HepG2 (cell line): ENCODE results near the gene NCOA4. TPM values are rescaled to one million over a fixed set of nuclear protein-coding genes. Genes with fewer than 3 reads are reported as not detected.

Experiments used
- ARNT ChIP-seq: fragments of 450-650 bp; IDR thresholded peaks from 2 replicates; pipeline ENCODE4 v1.6.1; 2017
- CBFB ChIP-seq: sonication (generic); formaldehyde crosslinking; IDR thresholded peaks from 2 replicates; pipeline ENCODE4 v1.4.0; 2020; ENCODE audit warnings: missing genetic modification reagents
- CREB3 ChIP-seq: sonication (generic); formaldehyde crosslinking; IDR thresholded peaks from 2 replicates; pipeline ENCODE4 v1.5.0; 2020; ENCODE audit warnings: missing genetic modification reagents
- ELF4 ChIP-seq: sonication (generic); formaldehyde crosslinking; IDR thresholded peaks from 2 replicates; pipeline ENCODE4 v1.5.0; 2020; ENCODE audit warnings: missing genetic modification reagents, mild to moderate bottlenecking, moderate library complexity, borderline replicate concordance
- ETV5 ChIP-seq: IDR thresholded peaks from 2 replicates; pipeline ENCODE4 v1.6.1; 2018; ENCODE audit warnings: missing biosample characterization, missing genetic modification reagents, inconsistent platforms, borderline replicate concordance
- FOSL2 ChIP-seq: sonication (generic); formaldehyde crosslinking; IDR thresholded peaks from 2 replicates; pipeline ENCODE4 v1.4.0; 2020; ENCODE audit warnings: missing genetic modification reagents
- HNRNPUL1 ChIP-seq: fragments of 200-400 bp; formaldehyde crosslinking; IDR thresholded peaks from 2 replicates; pipeline ENCODE4 v1.6.1; 2017; ENCODE audit warnings: low read depth, mild to moderate bottlenecking, low read length, moderate library complexity
- MXD4 ChIP-seq: IDR thresholded peaks from 2 replicates; pipeline ENCODE4 v1.6.1; 2016; ENCODE audit warnings: mild to moderate bottlenecking, missing biosample characterization, missing genetic modification reagents
- MXI1 ChIP-seq: IDR thresholded peaks from 3 replicates; pipeline ENCODE4 v1.6.1; 2012; ENCODE audit warnings: low read depth, low read length, inconsistent platforms, borderline replicate concordance
- NFRKB ChIP-seq: fragments of 450-650 bp; IDR thresholded peaks from 2 replicates; pipeline ENCODE4 v1.6.1; 2017
- NR2F1 ChIP-seq, 2 experiments: fragments of 450-650 bp in 1 of 2; formaldehyde crosslinking in 1 of 2; IDR thresholded peaks; 2 replicates each; pipeline versions ENCODE4 v1.5.0 to v1.6.1; 2016 to 2020; ENCODE audit warnings: mild to moderate bottlenecking in 1 of 2, missing compliant biosample characterization in 1 of 2, missing genetic modification reagents in 1 of 2, moderate library complexity in 1 of 2
- THYN1 ChIP-seq: sonication (generic); formaldehyde crosslinking; IDR thresholded peaks from 2 replicates; pipeline ENCODE4 v1.8.1; 2023; ENCODE audit warnings: low read depth, mild to moderate bottlenecking, moderate library complexity, missing genetic modification reagents, borderline replicate concordance
- ZNF275 ChIP-seq: sonication (generic); formaldehyde crosslinking; IDR thresholded peaks from 2 replicates; pipeline ENCODE4 v1.8.0; 2022; ENCODE audit warnings: missing genetic modification reagents, mild to moderate bottlenecking, inconsistent platforms, borderline replicate concordance
- ZNF431 ChIP-seq: sonication (generic); formaldehyde crosslinking; IDR thresholded peaks from 2 replicates; pipeline ENCODE4 v1.9.0; 2022; ENCODE audit warnings: missing genetic modification reagents, low read depth, mild to moderate bottlenecking, borderline replicate concordance
- ZNF556 ChIP-seq: sonication (generic); formaldehyde crosslinking; IDR thresholded peaks from 2 replicates; pipeline ENCODE4 v1.4.0; 2020; ENCODE audit warnings: mild to moderate bottlenecking, missing genetic modification reagents, borderline replicate concordance
- ZNF747 ChIP-seq: sonication (generic); formaldehyde crosslinking; IDR thresholded peaks from 2 replicates; pipeline ENCODE4 v1.8.1; 2023; ENCODE audit warnings: missing genetic modification reagents, mild to moderate bottlenecking, borderline replicate concordance
- ZNF773 ChIP-seq: sonication (generic); formaldehyde crosslinking; IDR thresholded peaks from 2 replicates; pipeline ENCODE4 v1.4.0; 2020; ENCODE audit warnings: missing genetic modification reagents, borderline replicate concordance
- polyA plus RNA-seq, 8 experiments: library from polyadenylated mRNA; depleted of rRNA in 3 of 8; stranded (reverse) in 7 of 8; unstranded in 1 of 8; fragments of >200 nt; fragmentation: Illumina TruSeq in 4 of 8; extraction: Trizol in 4 of 8; gene quantifications; 2 replicates each; pipeline versions ENCODE4 v1.2.1 to v1.2.3, GENCODE V29; 2011 to 2016; ENCODE audit warnings: low read depth in 4 of 8, missing spikeins in 1 of 8, mixed read lengths in 1 of 8; ENCODE audit not compliant: insufficient read depth in 1 of 8
- total RNA-seq, 5 experiments: library from RNA; depleted of rRNA; stranded (reverse); fragments of >200 nt; fragmentation: Illumina TruSeq; extraction: Trizol; gene quantifications; 2 replicates each; pipeline ENCODE4 v1.2.3, GENCODE V29; 2016; ENCODE audit warnings: low read depth in 1 of 5
- TF ChIP-seq, protein P1 (sequence below): sonication (generic); formaldehyde crosslinking; IDR thresholded peaks from 2 replicates; pipeline ENCODE4 v1.8.0; 2022; ENCODE audit warnings: missing genetic modification reagents, mild to moderate bottlenecking, moderate library complexity, borderline replicate concordance
- TF ChIP-seq, protein P2 (sequence below): sonication (generic); formaldehyde crosslinking; IDR thresholded peaks from 2 replicates; pipeline ENCODE4 v1.8.1; 2023; ENCODE audit warnings: mild to moderate bottlenecking, missing genetic modification reagents
- TF ChIP-seq, protein P3 (sequence below): sonication (generic); formaldehyde crosslinking; IDR thresholded peaks from 2 replicates; pipeline ENCODE4 v1.4.0; 2020; ENCODE audit warnings: mild to moderate bottlenecking, missing genetic modification reagents
- TF ChIP-seq, protein P4 (sequence below): sonication (generic); formaldehyde crosslinking; IDR thresholded peaks from 2 replicates; pipeline ENCODE4 v1.4.0; 2020; ENCODE audit warnings: mild to moderate bottlenecking, missing genetic modification reagents

The NCOA4 gene
- total and polyA plus RNA-seq, 2 of the 13 experiments (the other 11 are each of a cell fraction or from before 2014, with no cell fraction given): 306 to 400 TPM

DNA sequence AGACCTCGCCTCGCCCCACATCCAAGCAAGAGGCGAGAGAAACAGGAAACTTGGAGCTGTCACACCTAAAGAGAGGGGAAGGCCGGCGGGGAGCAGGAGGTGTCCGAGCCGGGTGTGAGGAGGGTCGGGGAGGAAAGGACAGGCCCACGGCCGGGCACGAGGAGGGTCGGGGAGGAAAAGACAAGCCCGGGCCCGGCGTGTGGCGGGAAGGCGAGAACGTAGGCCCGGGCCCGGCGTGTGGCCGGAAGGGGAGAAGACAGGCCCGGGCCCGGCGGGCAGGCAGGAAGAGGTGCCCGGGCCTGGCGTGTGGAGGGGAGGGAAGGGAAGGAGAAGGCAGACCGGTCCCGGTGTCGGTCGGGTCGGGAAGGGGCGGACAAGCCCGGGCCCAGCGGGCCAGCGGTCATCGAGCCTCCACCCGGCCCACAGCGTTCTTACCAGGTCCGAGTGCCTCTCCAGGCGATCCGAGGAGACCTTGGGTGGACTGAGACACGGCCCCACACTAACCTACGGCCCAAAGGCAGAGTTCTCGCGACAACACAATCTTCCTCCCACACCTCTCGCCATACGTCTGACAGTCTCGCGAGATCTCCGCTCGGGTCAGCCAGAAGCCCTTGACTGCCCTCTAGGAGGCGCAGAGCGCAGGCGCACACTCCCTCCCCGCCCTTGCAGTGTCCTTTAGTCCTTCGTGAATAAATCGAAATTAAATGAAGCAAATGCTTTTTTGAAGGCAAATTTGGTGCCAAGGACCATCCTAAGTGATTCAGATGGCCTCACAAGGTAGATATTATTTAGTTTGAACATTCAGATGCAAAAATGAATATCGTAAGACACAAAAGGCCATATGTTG lies at the start of gene NCOA4 (continued):
- TF ChIP-seq CREB3: 0 out of 2 replicates have a peak, but pooled peaks have one; percentile 21
- peak; percentile 57; the same call in 1 of the 2 replicates for TF ChIP-seq ETV5 (CRISPR knock-in tag)
- TF ChIP-seq ZNF431 (CRISPR knock-in tag): no peak
- TF ChIP-seq CBFB (CRISPR knock-in tag): no peak
- peak; percentile 49; the same call in 1 of the 2 replicates for TF ChIP-seq ZNF747 (CRISPR knock-in tag)
- TF ChIP-seq ZNF556 (CRISPR knock-in tag): 0 out of 2 replicates have a peak, but pooled peaks have one; percentile 40
- TF ChIP-seq, protein P1, sequence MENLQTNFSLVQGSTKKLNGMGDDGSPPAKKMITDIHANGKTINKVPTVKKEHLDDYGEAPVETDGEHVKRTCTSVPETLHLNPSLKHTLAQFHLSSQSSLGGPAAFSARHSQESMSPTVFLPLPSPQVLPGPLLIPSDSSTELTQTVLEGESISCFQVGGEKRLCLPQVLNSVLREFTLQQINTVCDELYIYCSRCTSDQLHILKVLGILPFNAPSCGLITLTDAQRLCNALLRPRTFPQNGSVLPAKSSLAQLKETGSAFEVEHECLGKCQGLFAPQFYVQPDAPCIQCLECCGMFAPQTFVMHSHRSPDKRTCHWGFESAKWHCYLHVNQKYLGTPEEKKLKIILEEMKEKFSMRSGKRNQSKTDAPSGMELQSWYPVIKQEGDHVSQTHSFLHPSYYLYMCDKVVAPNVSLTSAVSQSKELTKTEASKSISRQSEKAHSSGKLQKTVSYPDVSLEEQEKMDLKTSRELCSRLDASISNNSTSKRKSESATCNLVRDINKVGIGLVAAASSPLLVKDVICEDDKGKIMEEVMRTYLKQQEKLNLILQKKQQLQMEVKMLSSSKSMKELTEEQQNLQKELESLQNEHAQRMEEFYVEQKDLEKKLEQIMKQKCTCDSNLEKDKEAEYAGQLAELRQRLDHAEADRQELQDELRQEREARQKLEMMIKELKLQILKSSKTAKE (CRISPR knock-in tag): no peak
- TF ChIP-seq THYN1 (CRISPR knock-in tag): no peak
- no peak for TF ChIP-seq HNRNPUL1
- TF ChIP-seq MXD4: 0 out of 2 replicates have a peak, but pooled peaks have one; percentile 50
- TF ChIP-seq ARNT: no peak
- TF ChIP-seq, protein P2, sequence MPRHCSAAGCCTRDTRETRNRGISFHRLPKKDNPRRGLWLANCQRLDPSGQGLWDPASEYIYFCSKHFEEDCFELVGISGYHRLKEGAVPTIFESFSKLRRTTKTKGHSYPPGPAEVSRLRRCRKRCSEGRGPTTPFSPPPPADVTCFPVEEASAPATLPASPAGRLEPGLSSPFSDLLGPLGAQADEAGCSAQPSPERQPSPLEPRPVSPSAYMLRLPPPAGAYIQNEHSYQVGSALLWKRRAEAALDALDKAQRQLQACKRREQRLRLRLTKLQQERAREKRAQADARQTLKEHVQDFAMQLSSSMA (CRISPR knock-in tag): peak; percentile 62; the same call in 1 of the 2 replicates
- no peak for TF ChIP-seq ELF4 (CRISPR knock-in tag)
- TF ChIP-seq, protein P3, sequence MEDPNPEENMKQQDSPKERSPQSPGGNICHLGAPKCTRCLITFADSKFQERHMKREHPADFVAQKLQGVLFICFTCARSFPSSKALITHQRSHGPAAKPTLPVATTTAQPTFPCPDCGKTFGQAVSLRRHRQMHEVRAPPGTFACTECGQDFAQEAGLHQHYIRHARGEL (CRISPR knock-in tag): no peak
- no peak; the same call in 1 of the 2 replicates for TF ChIP-seq ZNF275 (CRISPR knock-in tag)
- TF ChIP-seq MXI1: peak; percentile 94
- TF ChIP-seq FOSL2 (CRISPR knock-in tag): no peak
- TF ChIP-seq NR2F1 (CRISPR knock-in tag; IDR thresholded peaks at IDR 0.05): no peak
- peak; percentile 91; the same call in 1 of the 2 replicates for TF ChIP-seq ZNF773
- TF ChIP-seq, protein P4, sequence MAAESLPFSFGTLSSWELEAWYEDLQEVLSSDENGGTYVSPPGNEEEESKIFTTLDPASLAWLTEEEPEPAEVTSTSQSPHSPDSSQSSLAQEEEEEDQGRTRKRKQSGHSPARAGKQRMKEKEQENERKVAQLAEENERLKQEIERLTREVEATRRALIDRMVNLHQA (CRISPR knock-in tag): no peak
- no peak for TF ChIP-seq NFRKB
